Measurements from ENCODE around the gene HOXB7.

Gene HOXB7

DNA sequence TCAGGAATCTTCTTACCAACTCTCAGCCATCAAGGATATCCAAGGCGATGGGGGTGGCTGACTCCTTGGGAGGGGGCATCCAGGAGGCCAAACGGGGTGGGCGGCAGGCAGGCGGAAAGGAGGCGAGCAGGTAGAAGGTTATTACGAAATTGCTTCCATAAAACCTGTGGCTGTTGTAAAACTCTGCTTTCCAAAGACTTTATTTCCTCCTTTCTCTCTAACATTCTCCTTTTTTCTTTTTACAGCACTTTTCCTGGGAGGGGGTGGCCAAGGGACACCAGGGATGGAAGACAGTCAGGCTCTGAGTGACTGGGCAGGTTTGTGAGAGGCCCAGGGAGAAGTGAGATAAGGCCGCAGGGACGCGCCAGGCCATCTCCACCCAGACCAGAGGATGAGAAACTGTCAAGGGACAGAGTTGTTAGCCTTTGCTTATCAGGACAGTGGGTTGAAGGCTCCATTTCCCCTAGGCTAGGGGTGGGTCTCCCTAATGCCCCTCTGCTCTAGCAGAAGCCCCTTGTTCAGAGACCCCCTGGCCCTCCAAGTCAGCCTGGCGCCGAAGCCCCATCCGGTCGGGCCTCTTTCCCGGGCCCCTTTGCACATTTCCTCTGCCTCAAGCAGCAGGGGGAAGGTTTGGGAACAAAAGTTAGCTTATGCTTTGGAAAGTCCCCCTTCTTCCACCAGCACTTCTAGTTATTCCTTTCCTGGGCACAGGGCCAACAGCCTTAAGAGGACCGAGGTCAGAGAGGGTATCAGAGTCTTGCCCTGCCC lies 20.3 kb upstream of the HOXB7 start:
- FAIRE-seq (no peak), DNase-seq (ENCODE audit: insufficient read length, low spot score) (no peak)
- TF ChIP-seq POLR2A (IDR thresholded peaks at IDR 0.05; ENCODE audit: low read depth, low read length): no peak

GRCh38 chr17:48630009-48630924 lies 19.4 kb upstream of the HOXB7 start:
- no peak for DNase-seq (ENCODE audit: insufficient read length, low spot score)
- no peak for FAIRE-seq
- TF ChIP-seq POLR2A (IDR thresholded peaks at IDR 0.05; ENCODE audit: low read depth, low read length): no peak

- FAIRE-seq (no peak), DNase-seq (ENCODE audit: insufficient read length, low spot score) (no peak)
- TF ChIP-seq POLR2A (IDR thresholded peaks at IDR 0.05; ENCODE audit: low read depth, low read length): no peak
Measured at GRCh38 chr17:48629411-48629759, 18.6 kb upstream of the HOXB7 start.

- DNase-seq (ENCODE audit: insufficient read length, low spot score): no peak
- no peak for TF ChIP-seq POLR2A (IDR thresholded peaks at IDR 0.05; ENCODE audit: low read depth, low read length)
- no peak for FAIRE-seq
Measured at GRCh38 chr17:48628649-48629410, 18.0 kb upstream of the HOXB7 start.

DNA sequence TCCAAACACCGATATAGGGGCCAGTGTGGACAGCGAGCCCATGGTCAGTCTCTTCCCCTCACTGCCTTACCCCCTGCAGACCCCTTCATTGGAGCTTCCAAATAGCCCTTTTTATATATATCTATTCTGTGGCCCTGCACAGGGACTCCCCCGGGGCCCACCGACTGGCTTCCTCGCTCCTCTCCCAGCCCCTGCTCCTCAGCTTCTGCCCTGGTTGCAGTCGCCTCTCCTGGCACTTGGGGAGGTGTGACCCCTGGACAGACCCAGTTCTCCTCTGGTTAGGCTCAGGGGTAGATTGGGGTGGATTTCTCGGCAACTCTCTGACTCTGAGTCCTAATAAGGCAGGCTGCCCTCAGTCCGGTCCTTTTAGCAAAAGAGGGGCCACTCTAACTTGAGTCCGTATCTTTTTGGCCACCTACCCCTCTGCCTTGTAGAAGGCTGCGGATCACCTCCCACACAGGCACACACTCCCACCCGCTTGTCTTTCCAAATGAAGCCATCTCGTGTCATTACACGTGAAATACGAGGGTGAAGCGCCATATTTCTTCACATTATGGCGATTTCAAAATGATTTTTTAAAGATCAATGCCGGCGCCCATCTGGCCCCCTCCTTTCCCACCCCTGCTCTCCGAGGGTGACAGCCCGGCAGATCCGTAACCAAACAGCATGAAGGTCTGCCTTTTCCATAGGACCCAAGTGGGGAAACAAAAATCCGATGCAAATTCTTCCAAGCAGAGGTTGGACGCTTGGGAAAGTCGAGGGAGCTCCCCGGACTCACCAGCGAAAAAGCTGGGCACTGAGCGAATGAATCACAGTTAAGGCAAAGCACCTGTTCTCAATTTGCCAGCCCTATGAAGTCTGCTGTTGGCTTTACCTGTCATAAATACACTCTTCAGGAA lies 17.1 kb upstream of the HOXB7 start:
- FAIRE-seq (no peak), DNase-seq (ENCODE audit: insufficient read length, low spot score) (no peak)

DNA sequence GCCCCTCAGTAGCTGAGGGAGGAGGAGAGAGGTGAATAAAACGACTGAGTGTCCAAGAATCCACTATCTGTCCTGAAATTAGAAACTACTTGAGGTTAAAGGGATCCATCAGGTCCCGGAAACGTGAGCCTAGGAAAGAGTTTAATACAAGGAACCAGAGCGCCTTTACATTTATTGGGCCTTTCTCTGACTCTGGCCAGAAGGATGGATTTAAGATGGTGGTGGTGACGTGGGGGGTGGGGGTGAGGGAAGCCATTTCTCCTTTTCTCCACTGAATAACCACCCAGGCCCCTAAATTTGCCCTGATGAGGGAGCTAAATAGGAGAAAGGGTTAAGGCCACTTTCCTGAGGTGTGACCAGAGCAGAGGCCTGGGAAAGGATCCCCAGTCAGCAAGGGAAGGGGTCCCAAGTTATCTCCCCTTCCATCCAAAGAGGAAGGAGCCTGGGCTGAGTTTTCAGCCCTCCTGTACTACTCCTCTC lies 16.3 kb upstream of the HOXB7 start:
- DNase-seq (ENCODE audit: insufficient read length, low spot score) (no peak), FAIRE-seq (no peak)
- no peak for TF ChIP-seq POLR2A (IDR thresholded peaks at IDR 0.05; ENCODE audit: low read depth, low read length)

More for the DNA sequence above, 17.1 kb upstream of the HOXB7 start:
- no peak for TF ChIP-seq POLR2A (IDR thresholded peaks at IDR 0.05; ENCODE audit: low read depth, low read length)

- TF ChIP-seq POLR2A (IDR thresholded peaks at IDR 0.05; ENCODE audit: low read depth, low read length): 0 out of 2 replicates have a peak, but pooled peaks have one; percentile 26
- DNase-seq (ENCODE audit: insufficient read length, low spot score) (peak; percentile 98), FAIRE-seq (no peak)
Measured at GRCh38 chr17:48626245-48627117, 15.7 kb upstream of the HOXB7 start, which contains the start of gene HOXB9. Gene HOXB9 (minus strand): TSS chr17:48626358. CDS start chr17:48626269, 89 bp downstream.

GRCh38 chr17:48625495-48626244 lies 14.9 kb upstream of the HOXB7 start:
- DNase-seq (ENCODE audit: insufficient read length, low spot score): no peak
- no peak for TF ChIP-seq POLR2A (IDR thresholded peaks at IDR 0.05; ENCODE audit: low read depth, low read length)
- no peak for FAIRE-seq

GRCh38 chr17:48624544-48625494 lies 14.0 kb upstream of the HOXB7 start:
- no peak for FAIRE-seq
- no peak for DNase-seq (ENCODE audit: insufficient read length, low spot score)
- TF ChIP-seq POLR2A (IDR thresholded peaks at IDR 0.05; ENCODE audit: low read depth, low read length): no peak

- TF ChIP-seq POLR2A (IDR thresholded peaks at IDR 0.05; ENCODE audit: low read depth, low read length): no peak
- FAIRE-seq: no peak
- no peak for DNase-seq (ENCODE audit: insufficient read length, low spot score)
Measured at GRCh38 chr17:48624118-48624517, 13.3 kb upstream of the HOXB7 start.
